Measurements from ENCODE around the gene SLC35G2.
"Not testable (repeated sequence)": the region's sequence is repeated elsewhere in the genome, so short reads cannot be mapped to it uniquely, and the experiment has no call there.

DNA sequence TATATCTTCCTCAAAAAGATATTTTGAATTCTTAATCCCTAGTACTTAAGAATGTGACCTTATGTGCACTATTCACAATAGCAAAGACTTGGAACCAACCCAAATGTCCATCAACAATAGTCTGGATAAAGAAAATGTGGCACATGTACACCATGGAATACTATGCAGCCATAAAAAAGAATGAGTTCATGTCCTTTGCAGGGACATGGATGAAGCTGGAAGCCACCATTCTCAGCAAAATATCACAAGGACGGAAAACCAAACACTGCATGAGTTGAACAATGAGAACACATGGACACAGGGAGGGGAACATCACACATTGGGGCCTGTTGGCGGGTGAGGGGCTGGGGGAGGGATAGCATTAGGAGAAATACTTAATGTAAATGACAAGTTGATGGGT is 60.6 kb downstream of the SLC35G2 start:
- TF ChIP-seq, protein P1, sequence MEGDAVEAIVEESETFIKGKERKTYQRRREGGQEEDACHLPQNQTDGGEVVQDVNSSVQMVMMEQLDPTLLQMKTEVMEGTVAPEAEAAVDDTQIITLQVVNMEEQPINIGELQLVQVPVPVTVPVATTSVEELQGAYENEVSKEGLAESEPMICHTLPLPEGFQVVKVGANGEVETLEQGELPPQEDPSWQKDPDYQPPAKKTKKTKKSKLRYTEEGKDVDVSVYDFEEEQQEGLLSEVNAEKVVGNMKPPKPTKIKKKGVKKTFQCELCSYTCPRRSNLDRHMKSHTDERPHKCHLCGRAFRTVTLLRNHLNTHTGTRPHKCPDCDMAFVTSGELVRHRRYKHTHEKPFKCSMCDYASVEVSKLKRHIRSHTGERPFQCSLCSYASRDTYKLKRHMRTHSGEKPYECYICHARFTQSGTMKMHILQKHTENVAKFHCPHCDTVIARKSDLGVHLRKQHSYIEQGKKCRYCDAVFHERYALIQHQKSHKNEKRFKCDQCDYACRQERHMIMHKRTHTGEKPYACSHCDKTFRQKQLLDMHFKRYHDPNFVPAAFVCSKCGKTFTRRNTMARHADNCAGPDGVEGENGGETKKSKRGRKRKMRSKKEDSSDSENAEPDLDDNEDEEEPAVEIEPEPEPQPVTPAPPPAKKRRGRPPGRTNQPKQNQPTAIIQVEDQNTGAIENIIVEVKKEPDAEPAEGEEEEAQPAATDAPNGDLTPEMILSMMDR (IDR thresholded peaks at IDR 0.05), result not testable (repeated sequence)
- not testable (repeated sequence) for TF ChIP-seq RAD21 (conservative IDR thresholded peaks at IDR 0.05 in 1 of 2, IDR thresholded peaks at IDR 0.05 in 1 of 2); EP300 (IDR thresholded peaks at IDR 0.05); EHMT2 (IDR thresholded peaks at IDR 0.05; ENCODE audit: low read depth); POLR2A (IDR thresholded peaks at IDR 0.05; ENCODE audit: low read length); ESRRA (IDR thresholded peaks at IDR 0.05; ENCODE audit: borderline replicate concordance, low read length); SMC3 (IDR thresholded peaks at IDR 0.05); CBX8 (IDR thresholded peaks at IDR 0.05)
- TF ChIP-seq, protein P2, sequence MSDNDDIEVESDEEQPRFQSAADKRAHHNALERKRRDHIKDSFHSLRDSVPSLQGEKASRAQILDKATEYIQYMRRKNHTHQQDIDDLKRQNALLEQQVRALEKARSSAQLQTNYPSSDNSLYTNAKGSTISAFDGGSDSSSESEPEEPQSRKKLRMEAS (IDR thresholded peaks at IDR 0.05), result not testable (repeated sequence)
